ENCODE measurements around the gene PPM1N. TPM values are rescaled to one million over a fixed set of nuclear protein-coding genes. Genes with fewer than 3 reads are reported as not detected.

Gene PPM1N
- total and polyA plus RNA-seq, 2 of the 13 experiments (the other 11 are each of a cell fraction or from before 2014, with no cell fraction given) = 0.31 to 1.8 TPM

DNA sequence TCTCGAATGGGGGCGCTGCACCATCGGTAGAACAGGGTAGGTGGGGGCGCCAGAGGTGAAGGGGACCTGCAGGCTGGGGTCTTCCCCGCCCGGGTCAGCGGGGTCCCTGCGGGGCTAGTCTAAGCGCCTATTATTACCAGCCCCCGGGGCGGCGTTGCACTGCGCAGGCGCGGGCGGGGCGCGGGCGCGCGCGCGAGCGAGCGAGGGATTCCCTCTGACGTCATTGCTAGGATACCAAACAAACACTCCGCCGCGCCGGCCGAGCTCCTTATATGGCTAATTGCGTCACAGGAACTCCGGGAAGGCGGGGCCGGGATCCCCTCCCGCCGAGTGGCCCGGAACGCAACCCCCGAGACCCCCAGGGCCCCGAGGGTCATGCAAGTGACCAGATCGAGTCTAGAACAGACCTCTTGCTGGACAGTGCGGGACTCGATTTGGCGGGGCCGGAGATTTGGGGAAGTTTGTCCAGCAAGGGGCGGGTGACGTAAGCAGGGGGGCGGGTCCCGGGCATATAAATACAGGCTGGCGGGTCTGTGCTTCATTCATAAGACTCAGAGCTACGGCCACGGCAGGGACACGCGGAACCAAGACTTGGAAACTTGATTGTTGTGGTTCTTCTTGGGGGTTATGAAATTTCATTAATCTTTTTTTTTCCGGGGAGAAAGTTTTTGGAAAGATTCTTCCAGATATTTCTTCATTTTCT is 30.6 kb upstream of the PPM1N start, which contains the start of gene FOSB (continued):
- TF ChIP-seq PRDM15 (CRISPR knock-in tag; IDR thresholded peaks at IDR 0.05) = no peak
- no peak for TF ChIP-seq AKAP8 (CRISPR knock-in tag; IDR thresholded peaks at IDR 0.05)
- no peak for TF ChIP-seq ZNF879 (CRISPR knock-in tag; IDR thresholded peaks at IDR 0.05)
- TF ChIP-seq MEF2D (CRISPR knock-in tag; IDR thresholded peaks at IDR 0.05) = no peak
- TF ChIP-seq ZNF460 (CRISPR knock-in tag; IDR thresholded peaks at IDR 0.05; ENCODE audit: borderline replicate concordance) = no peak
- no peak for TF ChIP-seq PPARG (CRISPR knock-in tag; conservative IDR thresholded peaks at IDR 0.05)
- TF ChIP-seq ZNF598 (CRISPR knock-in tag; IDR thresholded peaks at IDR 0.05; ENCODE audit: borderline replicate concordance) = no peak
- TF ChIP-seq ZNF589 (CRISPR knock-in tag; conservative IDR thresholded peaks at IDR 0.05) = no peak
- no peak for TF ChIP-seq AKNA (CRISPR knock-in tag; IDR thresholded peaks at IDR 0.05; ENCODE audit: borderline replicate concordance)
- no peak for TF ChIP-seq PATZ1 (CRISPR knock-in tag; IDR thresholded peaks at IDR 0.05)
- no peak for TF ChIP-seq CENPX (CRISPR knock-in tag; IDR thresholded peaks at IDR 0.05)
- TF ChIP-seq JUNB (CRISPR knock-in tag; IDR thresholded peaks at IDR 0.05; ENCODE audit: borderline replicate concordance) = no peak
- TF ChIP-seq, protein P1, sequence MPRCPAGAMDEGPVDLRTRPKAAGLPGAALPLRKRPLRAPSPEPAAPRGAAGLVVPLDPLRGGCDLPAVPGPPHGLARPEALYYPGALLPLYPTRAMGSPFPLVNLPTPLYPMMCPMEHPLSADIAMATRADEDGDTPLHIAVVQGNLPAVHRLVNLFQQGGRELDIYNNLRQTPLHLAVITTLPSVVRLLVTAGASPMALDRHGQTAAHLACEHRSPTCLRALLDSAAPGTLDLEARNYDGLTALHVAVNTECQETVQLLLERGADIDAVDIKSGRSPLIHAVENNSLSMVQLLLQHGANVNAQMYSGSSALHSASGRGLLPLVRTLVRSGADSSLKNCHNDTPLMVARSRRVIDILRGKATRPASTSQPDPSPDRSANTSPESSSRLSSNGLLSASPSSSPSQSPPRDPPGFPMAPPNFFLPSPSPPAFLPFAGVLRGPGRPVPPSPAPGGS (CRISPR knock-in tag; IDR thresholded peaks at IDR 0.05) = no peak
- TF ChIP-seq FUBP1 (CRISPR knock-in tag; IDR thresholded peaks at IDR 0.05; ENCODE audit: borderline replicate concordance) = no peak
- no peak for TF ChIP-seq PHB2 (IDR thresholded peaks at IDR 0.05; ENCODE audit: partially characterized antibody)
